ENCODE measurements around the gene ADAM33. TPM values are rescaled to one million over a fixed set of nuclear protein-coding genes. Genes with fewer than 3 reads are reported as not detected.
A peak's percentile ranks its signal among the peaks of the same experiment; 100 is the strongest.

The ADAM33 gene
- total RNA-seq, 1 experiment from 2014 or later, result not detected

- TF ChIP-seq, protein P1, sequence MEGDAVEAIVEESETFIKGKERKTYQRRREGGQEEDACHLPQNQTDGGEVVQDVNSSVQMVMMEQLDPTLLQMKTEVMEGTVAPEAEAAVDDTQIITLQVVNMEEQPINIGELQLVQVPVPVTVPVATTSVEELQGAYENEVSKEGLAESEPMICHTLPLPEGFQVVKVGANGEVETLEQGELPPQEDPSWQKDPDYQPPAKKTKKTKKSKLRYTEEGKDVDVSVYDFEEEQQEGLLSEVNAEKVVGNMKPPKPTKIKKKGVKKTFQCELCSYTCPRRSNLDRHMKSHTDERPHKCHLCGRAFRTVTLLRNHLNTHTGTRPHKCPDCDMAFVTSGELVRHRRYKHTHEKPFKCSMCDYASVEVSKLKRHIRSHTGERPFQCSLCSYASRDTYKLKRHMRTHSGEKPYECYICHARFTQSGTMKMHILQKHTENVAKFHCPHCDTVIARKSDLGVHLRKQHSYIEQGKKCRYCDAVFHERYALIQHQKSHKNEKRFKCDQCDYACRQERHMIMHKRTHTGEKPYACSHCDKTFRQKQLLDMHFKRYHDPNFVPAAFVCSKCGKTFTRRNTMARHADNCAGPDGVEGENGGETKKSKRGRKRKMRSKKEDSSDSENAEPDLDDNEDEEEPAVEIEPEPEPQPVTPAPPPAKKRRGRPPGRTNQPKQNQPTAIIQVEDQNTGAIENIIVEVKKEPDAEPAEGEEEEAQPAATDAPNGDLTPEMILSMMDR (conservative IDR thresholded peaks at IDR 0.05; ENCODE audit: low read depth, low read length), result no peak
- TF ChIP-seq EZH2 (IDR thresholded peaks at IDR 0.05; ENCODE audit: borderline replicate concordance, low read depth, low read length, poor library complexity, severe bottlenecking), result no peak
- intact Hi-C loops (cut with micrococcal nuclease; ENCODE audit: unreplicated experiment), result loop anchor here (5.0 to 10.0 kb wide), 2 partner anchors 182 to 410 kb away; no protein-coding TSS in a partner anchor
- POLR2A ChIA-PET (ENCODE audit: low non-redundant PET), result no interaction called here
These were observed 6.6 kb downstream of the ADAM33 start for GRCh38 chr20:3674995-3675900.

GRCh38 chr20:3674447-3674846, 7.4 kb downstream of the ADAM33 start:
- Histone ChIP-seq H3K27ac (ENCODE audit: low read depth, low read length, poor library complexity, severe bottlenecking) (no peak overlapping the region), H3K36me3 (ENCODE audit: insufficient read depth, low read length, poor library complexity, severe bottlenecking) (no peaks in the 10 kb centered on the region), H3K9me3 (ENCODE audit: low read depth, low read length, poor library complexity, severe bottlenecking) (no peaks in the 10 kb centered on the region), H3K27me3 (replicated peaks; ENCODE audit: insufficient read depth, low read depth, low read length, poor library complexity) (peaks cover 45% of the 10 kb centered on the region), H3K4me3 (ENCODE audit: low read depth, low read length, poor library complexity, severe bottlenecking) (no peak overlapping the region), H3K4me1 (ENCODE audit: insufficient read depth, low read length, poor library complexity, severe bottlenecking) (peaks cover 3% of the 10 kb centered on the region)
- POLR2A ChIA-PET (ENCODE audit: low non-redundant PET), result no interaction called here
- no peak for DNase-seq (ENCODE audit: low spot score)
- CTCF ChIA-PET, result no interaction called here
- TF ChIP-seq, protein P1 (conservative IDR thresholded peaks at IDR 0.05; ENCODE audit: low read depth, low read length), result no peak
- no peak for TF ChIP-seq EZH2 (IDR thresholded peaks at IDR 0.05; ENCODE audit: borderline replicate concordance, low read depth, low read length, poor library complexity, severe bottlenecking)
- no TSS peak for BruUV-seq (replicated peaks)
- intact Hi-C loops (cut with micrococcal nuclease; ENCODE audit: unreplicated experiment), result loop anchor here (10.0 kb wide), 1 partner anchor 410 kb away; no protein-coding TSS in a partner anchor

More at GRCh38 chr20:3674995-3675900, 6.6 kb downstream of the ADAM33 start:
- CTCF ChIA-PET, result interaction anchor here (1.8 kb wide), 1 partner anchor 35 kb away, joined by 25 read pairs; no protein-coding TSS in a partner anchor
- BruUV-seq (replicated peaks), result no TSS peak
- H3K4me1 ChIP-seq (ENCODE audit: insufficient read depth, low read length, poor library complexity, severe bottlenecking), result peaks cover 3% of the 10 kb centered on the region
- peaks cover 45% of the 10 kb centered on the region for H3K27me3 ChIP-seq (replicated peaks; ENCODE audit: insufficient read depth, low read depth, low read length, poor library complexity)
- DNase-seq (ENCODE audit: low spot score), result peak; percentile 30
- no peak overlapping the region for H3K4me3 ChIP-seq (ENCODE audit: low read depth, low read length, poor library complexity, severe bottlenecking)
- H3K27ac ChIP-seq (ENCODE audit: low read depth, low read length, poor library complexity, severe bottlenecking), result no peak overlapping the region
- no peaks in the 10 kb centered on the region for H3K9me3 ChIP-seq (ENCODE audit: low read depth, low read length, poor library complexity, severe bottlenecking)
- no peaks in the 10 kb centered on the region for H3K36me3 ChIP-seq (ENCODE audit: insufficient read depth, low read length, poor library complexity, severe bottlenecking)

- CTCF ChIA-PET, result no interaction called here
These were observed 8.4 kb downstream of the ADAM33 start for GRCh38 chr20:3673221-3674070.

More at GRCh38 chr20:3673221-3674070, 8.4 kb downstream of the ADAM33 start:
- H3K36me3 ChIP-seq (ENCODE audit: insufficient read depth, low read length, poor library complexity, severe bottlenecking), result no peaks in the 10 kb centered on the region
- no peak for DNase-seq (ENCODE audit: low spot score)
- intact Hi-C loops (cut with micrococcal nuclease; ENCODE audit: unreplicated experiment), result loop anchor here (10.0 kb wide), 1 partner anchor 411 kb away; no protein-coding TSS in a partner anchor
- H3K4me1 ChIP-seq (ENCODE audit: insufficient read depth, low read length, poor library complexity, severe bottlenecking), result peaks cover 3% of the 10 kb centered on the region
- no peaks in the 10 kb centered on the region for H3K9me3 ChIP-seq (ENCODE audit: low read depth, low read length, poor library complexity, severe bottlenecking)
- peaks cover 45% of the 10 kb centered on the region for H3K27me3 ChIP-seq (replicated peaks; ENCODE audit: insufficient read depth, low read depth, low read length, poor library complexity)
- POLR2A ChIA-PET (ENCODE audit: low non-redundant PET), result no interaction called here
- no TSS peak for BruUV-seq (replicated peaks)
- H3K4me3 ChIP-seq (ENCODE audit: low read depth, low read length, poor library complexity, severe bottlenecking), result no peak overlapping the region
- no peak for TF ChIP-seq EZH2 (IDR thresholded peaks at IDR 0.05; ENCODE audit: borderline replicate concordance, low read depth, low read length, poor library complexity, severe bottlenecking)
- TF ChIP-seq, protein P1 (conservative IDR thresholded peaks at IDR 0.05; ENCODE audit: low read depth, low read length), result no peak
- no peak overlapping the region for H3K27ac ChIP-seq (ENCODE audit: low read depth, low read length, poor library complexity, severe bottlenecking)

All from A673 (cell line).